ENCODE results near the gene TRAF7. TPM values are rescaled to one million over a fixed set of nuclear protein-coding genes. Genes with fewer than 3 reads are reported as not detected.
"Not testable (repeated sequence)": the region's sequence is repeated elsewhere in the genome, so short reads cannot be mapped to it uniquely, and the experiment has no call there.

TRAF7 gene
- total and polyA plus RNA-seq, 2 donors (not counting 1 experiment from before 2014, with no cell fraction given): 46.1 to 50.9 TPM

DNA sequence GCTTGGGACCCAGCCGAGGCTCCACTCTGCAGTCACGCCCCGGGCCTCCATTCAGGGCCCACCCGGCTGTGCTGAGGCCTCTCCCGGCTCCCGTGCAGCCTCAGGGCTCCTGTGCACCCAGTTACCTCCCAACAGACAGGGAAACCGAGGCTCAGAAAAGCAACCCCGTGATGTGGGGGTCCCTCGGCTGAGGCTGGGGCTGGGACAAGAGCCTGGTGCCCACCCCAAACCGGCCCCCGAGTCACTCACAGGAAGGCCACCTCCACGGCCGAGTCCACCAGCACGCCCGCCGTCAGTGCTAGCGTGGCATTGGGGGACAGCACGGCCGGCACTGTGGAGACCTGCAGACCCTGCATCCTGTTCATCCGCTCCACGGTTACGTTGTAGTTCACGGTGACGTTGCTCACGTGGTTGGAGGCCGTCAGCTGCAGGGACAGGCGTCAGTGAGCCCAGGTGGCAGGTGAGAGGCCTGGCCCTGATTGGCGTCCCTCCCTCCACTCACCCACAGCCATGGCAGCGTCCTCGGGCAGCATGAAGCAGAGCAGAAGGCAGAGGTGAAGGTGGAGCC is 43.0 kb upstream of the TRAF7 start:
- H3K79me2 ChIP-seq (ENCODE audit: control insufficient read depth, insufficient read depth, low read length); POLR2A ChIA-PET; H3K9ac ChIP-seq (ENCODE audit: low read length); H3K27ac Mint-ChIP-seq; intact Hi-C loops (cut with micrococcal nuclease); H3K9me3 ChIP-seq (ENCODE audit: control extremely low read depth in 1 of 3, control insufficient read depth in 2 of 3, insufficient read depth in 1 of 3, low read length in 2 of 3); ATAC-seq (ENCODE audit: low read depth); H4K20me1 ChIP-seq (ENCODE audit: control insufficient read depth, insufficient read depth, low read length, poor library complexity, severe bottlenecking); H3K27me3 Mint-ChIP-seq; H3K4me1 ChIP-seq (ENCODE audit: control insufficient read depth in 2 of 2, insufficient read depth in 2 of 2, low read length in 2 of 2); H3K4me2 ChIP-seq (replicated peaks; ENCODE audit: low read depth, low read length, poor library complexity, severe bottlenecking); H3K36me3 ChIP-seq (replicated peaks in 1 of 2; ENCODE audit: control extremely low read depth in 1 of 2, control insufficient read depth in 1 of 2, extremely low read depth in 1 of 2, insufficient read depth in 2 of 2, low read length in 1 of 2); H2AFZ ChIP-seq (ENCODE audit: insufficient read depth, low read depth, low read length, poor library complexity, severe bottlenecking); H3K9me3 Mint-ChIP-seq (ENCODE audit: insufficient read depth); CTCF ChIA-PET; H3K4me3 ChIP-seq (ENCODE audit: control extremely low read depth in 1 of 5, extremely low read depth in 1 of 5, insufficient read depth in 1 of 5, low read depth in 2 of 5, low read length in 4 of 5); H3K27ac ChIP-seq (ENCODE audit: low read length in 2 of 2); H3K27me3 ChIP-seq (replicated peaks in 1 of 4; ENCODE audit: control extremely low read depth in 1 of 4, control insufficient read depth in 3 of 4, insufficient read depth in 4 of 4, low read length in 3 of 4); H3K4me1 Mint-ChIP-seq; H3K4me3 Mint-ChIP-seq; DNase-seq: not testable (repeated sequence)
- WGBS (ENCODE audit: insufficient coverage): 97% methylated on average over 19 of the region's 30 CpGs

DNA sequence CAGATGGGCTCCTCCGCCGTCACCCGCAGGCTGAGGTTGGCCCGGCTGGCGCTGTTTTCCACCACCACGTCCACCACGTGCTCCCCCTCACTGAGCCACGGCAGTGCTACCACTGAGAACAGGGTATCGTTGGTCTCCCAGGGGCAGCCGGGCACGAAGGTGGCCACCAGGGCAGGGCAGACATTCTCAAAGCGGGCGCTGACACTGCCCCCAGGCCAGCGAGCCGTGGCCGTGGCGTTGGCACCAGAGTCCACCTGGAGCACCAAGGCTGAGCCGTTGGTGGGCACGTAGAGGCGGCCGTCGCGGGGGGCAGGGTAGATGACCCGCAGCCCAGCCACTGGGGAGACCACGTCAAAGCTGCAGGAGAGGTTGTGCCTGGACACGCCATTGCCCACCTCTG is 41.4 kb upstream of the TRAF7 start:
- POLR2A ChIA-PET; ATAC-seq (ENCODE audit: low read depth); intact Hi-C loops (cut with micrococcal nuclease); H3K36me3 ChIP-seq (replicated peaks in 1 of 2; ENCODE audit: control extremely low read depth in 1 of 2, control insufficient read depth in 1 of 2, extremely low read depth in 1 of 2, insufficient read depth in 2 of 2, low read length in 1 of 2); H2AFZ ChIP-seq (ENCODE audit: insufficient read depth, low read depth, low read length, poor library complexity, severe bottlenecking); H3K79me2 ChIP-seq (ENCODE audit: control insufficient read depth, insufficient read depth, low read length); H3K4me3 Mint-ChIP-seq; H3K4me3 ChIP-seq (ENCODE audit: control extremely low read depth in 1 of 5, extremely low read depth in 1 of 5, insufficient read depth in 1 of 5, low read depth in 2 of 5, low read length in 4 of 5); H3K27me3 ChIP-seq (replicated peaks in 1 of 4; ENCODE audit: control extremely low read depth in 1 of 4, control insufficient read depth in 3 of 4, insufficient read depth in 4 of 4, low read length in 3 of 4); H3K27ac Mint-ChIP-seq; H3K9me3 Mint-ChIP-seq (ENCODE audit: insufficient read depth); H3K27me3 Mint-ChIP-seq; H3K9me3 ChIP-seq (ENCODE audit: control extremely low read depth in 1 of 3, control insufficient read depth in 2 of 3, insufficient read depth in 1 of 3, low read length in 2 of 3); H3K4me2 ChIP-seq (replicated peaks; ENCODE audit: low read depth, low read length, poor library complexity, severe bottlenecking); H4K20me1 ChIP-seq (ENCODE audit: control insufficient read depth, insufficient read depth, low read length, poor library complexity, severe bottlenecking); H3K4me1 ChIP-seq (ENCODE audit: control insufficient read depth in 2 of 2, insufficient read depth in 2 of 2, low read length in 2 of 2); DNase-seq; CTCF ChIA-PET; H3K4me1 Mint-ChIP-seq; H3K27ac ChIP-seq (ENCODE audit: low read length in 2 of 2); H3K9ac ChIP-seq (ENCODE audit: low read length): not testable (repeated sequence)
- 98% methylated on average over 25 of the region's 26 CpGs for WGBS (ENCODE audit: insufficient coverage)

DNA sequence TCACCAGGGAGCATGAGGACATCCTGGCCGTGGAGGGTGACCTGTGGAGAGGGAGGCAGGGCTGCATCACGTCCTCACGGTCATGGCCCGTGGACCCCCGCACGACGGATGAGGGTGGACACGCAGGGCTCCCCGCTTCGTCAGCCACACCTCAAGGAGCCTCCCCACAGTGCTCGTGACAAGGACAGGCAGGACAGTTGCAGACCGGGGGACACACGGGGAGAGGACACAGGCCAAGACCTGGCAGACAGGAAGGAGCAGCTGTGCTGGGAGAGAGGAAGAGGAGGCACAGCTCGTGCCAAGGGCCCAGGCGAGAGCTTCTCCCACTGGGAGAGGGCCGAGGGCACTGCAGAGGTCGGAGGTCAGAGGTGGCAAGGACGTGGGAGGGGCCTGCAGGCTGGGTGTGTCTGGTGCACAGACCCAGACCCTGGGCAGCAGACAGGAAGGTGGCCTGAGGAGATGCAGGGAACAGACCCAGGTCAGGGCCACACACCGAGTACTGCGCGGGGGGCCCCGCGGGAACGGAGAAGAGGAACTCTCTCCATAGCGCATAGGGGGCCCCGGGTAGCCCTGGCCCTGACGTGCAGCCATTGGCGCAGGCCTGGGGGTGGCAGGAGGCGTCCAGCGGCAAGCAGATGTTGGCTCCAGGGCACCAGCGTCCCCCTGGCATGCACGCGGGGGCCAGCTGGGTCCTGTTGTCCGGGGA is 40.5 kb upstream of the TRAF7 start:
- H3K9me3 Mint-ChIP-seq (ENCODE audit: insufficient read depth); H3K4me3 Mint-ChIP-seq; H3K79me2 ChIP-seq (ENCODE audit: control insufficient read depth, insufficient read depth, low read length); H3K4me1 ChIP-seq (ENCODE audit: control insufficient read depth in 2 of 2, insufficient read depth in 2 of 2, low read length in 2 of 2); DNase-seq; H2AFZ ChIP-seq (ENCODE audit: insufficient read depth, low read depth, low read length, poor library complexity, severe bottlenecking); H3K27me3 ChIP-seq (replicated peaks in 1 of 4; ENCODE audit: control extremely low read depth in 1 of 4, control insufficient read depth in 3 of 4, insufficient read depth in 4 of 4, low read length in 3 of 4); H3K36me3 ChIP-seq (replicated peaks in 1 of 2; ENCODE audit: control extremely low read depth in 1 of 2, control insufficient read depth in 1 of 2, extremely low read depth in 1 of 2, insufficient read depth in 2 of 2, low read length in 1 of 2); H3K4me3 ChIP-seq (ENCODE audit: control extremely low read depth in 1 of 5, extremely low read depth in 1 of 5, insufficient read depth in 1 of 5, low read depth in 2 of 5, low read length in 4 of 5); H3K9ac ChIP-seq (ENCODE audit: low read length); H3K4me2 ChIP-seq (replicated peaks; ENCODE audit: low read depth, low read length, poor library complexity, severe bottlenecking); ATAC-seq (ENCODE audit: low read depth); H3K27me3 Mint-ChIP-seq; H3K27ac ChIP-seq (ENCODE audit: low read length in 2 of 2); intact Hi-C loops (cut with micrococcal nuclease); H3K4me1 Mint-ChIP-seq; H3K9me3 ChIP-seq (ENCODE audit: control extremely low read depth in 1 of 3, control insufficient read depth in 2 of 3, insufficient read depth in 1 of 3, low read length in 2 of 3); POLR2A ChIA-PET; H4K20me1 ChIP-seq (ENCODE audit: control insufficient read depth, insufficient read depth, low read length, poor library complexity, severe bottlenecking); CTCF ChIA-PET; H3K27ac Mint-ChIP-seq: not testable (repeated sequence)
- WGBS (ENCODE audit: insufficient coverage): 88% methylated on average over 7 of the region's 34 CpGs
